Right renal pelvis (tissue), 4 donors: ENCODE data around the gene CSTPP1. TPM values are rescaled to one million over a fixed set of nuclear protein-coding genes. Genes with fewer than 3 reads are reported as not detected.
"Not testable (repeated sequence)": the region's sequence is repeated elsewhere in the genome, so short reads cannot be mapped to it uniquely, and the experiment has no call there.

ENCODE experiments used
- DNase-seq, 4 donors: peaks; one replicate each; pipeline ENCODE4 v3.0.0-alpha.2; 2013; ENCODE audit warnings: low read depth in 4 of 4, low spot score in 3 of 4, missing footprints in 1 of 4
- polyA plus RNA-seq, 4 donors: library from polyadenylated mRNA; unstranded; fragments of 120-200 nt; gene quantifications; one replicate each; pipeline ENCODE4 v1.2.1, GENCODE V29; 2013; ENCODE audit not compliant: insufficient read length in 4 of 4

The CSTPP1 gene
- polyA plus RNA-seq, 4 donors = 55.0 to 60.2 (median 57.4) TPM

- peak in 1 of 4 donors; percentile 27 for DNase-seq
Measured at GRCh38 chr11:47188259-47188658, 251.7 kb downstream of the CSTPP1 start.

GRCh38 chr11:47189100-47189834, 252.7 kb downstream of the CSTPP1 start:
- peak in 1 of 4 donors; percentile 31 for DNase-seq

DNA sequence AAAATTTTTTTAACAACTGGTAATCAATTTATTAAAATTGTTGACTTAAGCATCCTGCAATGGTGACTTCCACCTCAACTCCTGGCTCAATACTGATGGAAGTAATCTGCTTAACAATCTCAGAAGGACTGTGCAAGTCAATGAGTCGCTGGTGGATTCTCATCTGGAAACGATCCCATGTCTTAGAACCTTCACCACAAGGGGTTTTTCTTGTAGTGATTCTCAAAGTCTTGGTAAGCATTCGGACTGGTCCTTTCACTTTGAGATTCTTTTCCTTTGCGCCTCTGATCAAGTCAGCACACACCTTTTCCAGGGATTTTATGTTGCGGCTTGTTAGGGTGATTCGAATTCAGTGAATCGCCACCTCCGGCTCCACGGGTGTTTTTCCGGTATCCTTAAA, 254.6 kb downstream of the CSTPP1 start:
- not testable (repeated sequence) for DNase-seq

GRCh38 chr11:47192111-47192510, 255.6 kb downstream of the CSTPP1 start:
- DNase-seq = no peak

- not testable (repeated sequence) for DNase-seq
Measured at GRCh38 chr11:47198161-47198560, 261.6 kb downstream of the CSTPP1 start.

DNA sequence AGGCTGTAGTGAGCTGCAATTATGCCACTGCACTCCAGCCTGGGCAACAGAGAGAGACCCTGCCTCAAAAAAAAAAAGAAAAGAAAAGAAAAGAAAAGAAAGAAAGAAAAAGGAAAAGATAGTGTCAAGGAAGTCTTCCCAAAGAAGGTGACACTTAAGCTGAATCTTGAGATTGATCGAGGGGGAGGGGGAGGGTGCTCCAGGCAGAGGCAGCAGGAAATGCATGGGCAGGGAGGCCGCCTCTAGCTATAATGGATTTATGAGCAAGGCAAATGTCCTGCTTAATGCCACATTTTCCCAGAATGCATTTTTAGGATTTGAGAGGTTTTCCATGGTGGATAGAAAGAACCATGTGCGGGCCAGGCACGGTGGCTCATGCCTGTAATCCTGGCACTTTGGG, 264.5 kb downstream of the CSTPP1 start:
- DNase-seq = no peak

DNA sequence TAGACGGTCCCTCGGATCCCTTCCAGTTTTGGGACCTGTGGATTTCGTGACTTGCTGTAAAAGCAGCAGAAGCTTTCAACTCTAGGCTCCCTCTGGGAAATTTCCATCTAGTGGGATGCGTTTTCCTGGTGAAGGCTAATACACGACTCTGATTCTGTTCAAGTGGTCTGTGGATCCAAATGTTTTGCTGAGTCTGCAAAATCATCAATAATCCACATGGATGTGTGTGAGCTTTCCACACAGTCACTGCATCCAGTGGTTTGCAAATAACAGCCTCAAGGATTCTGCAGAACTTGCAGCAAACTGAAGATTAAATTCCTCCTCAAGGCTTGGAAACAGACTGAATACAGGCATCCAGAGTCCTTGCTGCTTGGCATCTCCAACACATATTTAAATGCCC, 266.0 kb downstream of the CSTPP1 start:
- no peak for DNase-seq

DNA sequence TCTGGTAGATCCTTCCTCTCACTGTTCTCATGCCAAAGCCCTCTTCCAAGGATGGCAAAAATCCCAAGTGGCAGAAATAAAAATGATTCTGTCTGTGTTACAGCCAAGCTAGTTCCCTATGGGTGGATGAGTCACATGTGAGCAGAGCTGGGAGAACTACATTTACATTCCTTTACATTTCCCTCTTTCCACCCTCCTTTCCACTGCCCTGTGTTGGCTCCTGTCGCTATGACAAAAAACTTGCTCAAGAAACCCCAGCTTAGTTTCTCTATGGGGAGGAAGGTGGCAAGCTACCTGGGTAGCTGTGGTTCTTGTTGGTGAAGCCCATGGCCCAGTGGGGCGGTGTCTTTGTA, 268.1 kb downstream of the CSTPP1 start:
- no peak for DNase-seq

DNA sequence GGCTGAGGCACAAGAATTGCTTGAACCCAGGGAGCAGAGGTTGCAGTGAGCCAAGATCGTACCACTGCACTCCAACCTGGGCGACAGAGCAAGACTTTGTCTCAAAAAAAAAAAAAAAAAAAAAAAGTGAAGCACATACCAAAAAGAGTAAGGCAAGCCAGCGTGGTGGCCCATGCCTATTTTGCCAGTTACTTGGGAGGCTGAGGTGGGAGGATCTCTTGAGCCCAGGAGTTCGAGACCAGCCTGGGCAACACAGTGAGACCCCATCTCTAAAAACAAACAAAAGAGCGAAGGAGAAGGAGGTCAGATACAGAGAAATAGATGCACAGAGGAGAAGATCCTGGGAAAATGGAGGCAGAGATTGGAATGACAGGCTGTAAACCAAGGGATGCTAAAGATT, 270.0 kb downstream of the CSTPP1 start:
- DNase-seq = not testable (repeated sequence)

GRCh38 chr11:47207459-47207858, 270.9 kb downstream of the CSTPP1 start:
- no peak for DNase-seq

- DNase-seq = not testable (repeated sequence)
Measured at GRCh38 chr11:47208008-47208552, 271.5 kb downstream of the CSTPP1 start.

- DNase-seq = no peak
Measured at GRCh38 chr11:47208628-47209027, 272.1 kb downstream of the CSTPP1 start.

Other genes with a start within 250 kb of the CSTPP1 start
- gene ARHGAP1, start 236.1 kb upstream of the CSTPP1 start, polyA plus RNA-seq = 10 to 100 TPM; 51.1 to 59.1 (median 52.7) TPM
- gene ZNF408, start 235.7 kb upstream of the CSTPP1 start, polyA plus RNA-seq = 10 to 100 TPM in 1 of 4 donors, 1 to 10 TPM in 3; 9.3 to 11.9 (median 9.7) TPM
- gene F2, start 217.5 kb upstream of the CSTPP1 start, polyA plus RNA-seq = under 1 TPM; 0.19 to 0.70 (median 0.42) TPM
- gene CKAP5, start 90.5 kb upstream of the CSTPP1 start, polyA plus RNA-seq = 100 to 1,000 TPM in 3 of 4 donors, 10 to 100 TPM in 1; 86.6 to 111 (median 104) TPM
- gene LRP4, start 18.2 kb upstream of the CSTPP1 start, polyA plus RNA-seq = 10 to 100 TPM; 25.5 to 28.5 (median 27.5) TPM
- gene ARFGAP2, start 240.1 kb downstream of the CSTPP1 start, polyA plus RNA-seq = 10 to 100 TPM; 78.0 to 79.7 (median 79.1) TPM
- 10 to 100 TPM; 28.1 to 42.0 (median 31.3) TPM for gene PACSIN3, start 249.7 kb downstream of the CSTPP1 start, polyA plus RNA-seq